BJ (cell line): ENCODE data around the gene MAP3K1. TPM values are rescaled to one million over a fixed set of nuclear protein-coding genes. Genes with fewer than 3 reads are reported as not detected.

Source experiments
- CTCF ChIA-PET: fragments of 350-600 bp; formaldehyde crosslinking; extraction: SDS; loops from one replicate; lab custom pipeline; 2021; ENCODE audit warnings: antibody characterized with exemption, inconsistent platforms; lab: Yijun Ruan, JAX
- POLR2A ChIA-PET: fragments of 300-600 bp; sonication (Branson Sonifier 250); formaldehyde crosslinking; extraction: SDS; loops from one replicate; lab custom pipeline; 2021; ENCODE audit warnings: antibody characterized with exemption; lab: Charles Lee
- DNase-seq: peaks from one replicate; pipeline ENCODE4 v3.0.0-alpha.2; 2011; ENCODE audit warnings: low read depth
- H3K27me3 ChIP-seq: 2 replicates; pipeline ENCODE4 v1.6.0; 2011; ENCODE audit warnings: low read length; ENCODE audit not compliant: control insufficient read depth, insufficient read depth
- H3K36me3 ChIP-seq: 2 replicates; pipeline ENCODE4 v1.5.1; 2011; ENCODE audit warnings: low read length; ENCODE audit not compliant: control insufficient read depth, insufficient read depth
- H3K4me3 ChIP-seq: 2 replicates; pipeline ENCODE4 v1.5.1; 2011; ENCODE audit warnings: low read depth, mild to moderate bottlenecking, control low read depth, low read length
- polyA plus RNA-seq: library from polyadenylated mRNA; depleted of rRNA; stranded (reverse); fragments of >200 nt; gene quantifications from 2 replicates; pipeline ENCODE4 v1.2.3, GENCODE V29; 2011
- TF ChIP-seq, protein P1 (sequence below): IDR thresholded peaks from 2 replicates; pipeline ENCODE4 v1.5.1; 2011; ENCODE audit warnings: low read depth, mild to moderate bottlenecking, control low read depth, inconsistent platforms, low read length, moderate library complexity; ENCODE audit not compliant: insufficient read depth

Gene MAP3K1
- polyA plus RNA-seq, 1 experiment: 4.3 TPM

GRCh38 chr5:56898213-56898612 lies 82.9 kb downstream of the MAP3K1 start:
- Histone ChIP-seq H3K27me3 (no peaks in the 10 kb centered on the region), H3K36me3 (peaks cover 3% of the 10 kb centered on the region; the same call in 1 of the 2 replicates), H3K4me3 (no peak overlapping the region)
- TF ChIP-seq, protein P1, sequence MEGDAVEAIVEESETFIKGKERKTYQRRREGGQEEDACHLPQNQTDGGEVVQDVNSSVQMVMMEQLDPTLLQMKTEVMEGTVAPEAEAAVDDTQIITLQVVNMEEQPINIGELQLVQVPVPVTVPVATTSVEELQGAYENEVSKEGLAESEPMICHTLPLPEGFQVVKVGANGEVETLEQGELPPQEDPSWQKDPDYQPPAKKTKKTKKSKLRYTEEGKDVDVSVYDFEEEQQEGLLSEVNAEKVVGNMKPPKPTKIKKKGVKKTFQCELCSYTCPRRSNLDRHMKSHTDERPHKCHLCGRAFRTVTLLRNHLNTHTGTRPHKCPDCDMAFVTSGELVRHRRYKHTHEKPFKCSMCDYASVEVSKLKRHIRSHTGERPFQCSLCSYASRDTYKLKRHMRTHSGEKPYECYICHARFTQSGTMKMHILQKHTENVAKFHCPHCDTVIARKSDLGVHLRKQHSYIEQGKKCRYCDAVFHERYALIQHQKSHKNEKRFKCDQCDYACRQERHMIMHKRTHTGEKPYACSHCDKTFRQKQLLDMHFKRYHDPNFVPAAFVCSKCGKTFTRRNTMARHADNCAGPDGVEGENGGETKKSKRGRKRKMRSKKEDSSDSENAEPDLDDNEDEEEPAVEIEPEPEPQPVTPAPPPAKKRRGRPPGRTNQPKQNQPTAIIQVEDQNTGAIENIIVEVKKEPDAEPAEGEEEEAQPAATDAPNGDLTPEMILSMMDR: no peak
- CTCF ChIA-PET: interaction anchor here (5.5 kb wide), 1 partner anchor 240 kb away, joined by 37 read pairs; no protein-coding TSS in a partner anchor
- DNase-seq: no peak
- POLR2A ChIA-PET: no interaction called here

DNA sequence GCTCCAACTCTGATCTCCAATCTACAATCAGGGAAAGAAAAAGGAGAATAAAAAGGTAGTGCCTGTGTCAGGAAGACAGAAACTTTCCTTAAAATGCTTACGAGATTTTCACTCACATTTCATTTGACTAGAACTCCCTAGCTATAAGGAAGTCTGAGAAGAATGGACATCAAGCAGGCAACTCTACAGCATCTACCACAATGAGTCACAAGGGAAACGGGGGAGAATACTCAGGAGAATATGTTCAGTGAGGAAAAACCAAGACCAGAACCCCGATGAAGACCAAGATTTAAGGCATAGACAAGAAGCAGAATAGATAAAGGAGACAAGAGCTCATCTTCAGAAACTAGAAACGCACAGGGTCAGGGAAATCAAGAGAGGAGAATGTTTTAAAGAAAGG lies 85.0 kb downstream of the MAP3K1 start:
- ChIA-PET POLR2A (no interaction called here), CTCF (interaction anchor here (0.6 to 5.5 kb wide), 19 partner anchors 8 to 1362 kb away, joined by 3 to 37 read pairs (median 3); no protein-coding TSS in a partner anchor)
- TF ChIP-seq, protein P1: no peak
- no peak for DNase-seq
- Histone ChIP-seq H3K27me3 (no peaks in the 10 kb centered on the region), H3K36me3 (no peaks in the 10 kb centered on the region), H3K4me3 (no peak overlapping the region)

GRCh38 chr5:56900858-56901578 lies 85.7 kb downstream of the MAP3K1 start:
- Histone ChIP-seq H3K4me3 (no peak overlapping the region), H3K36me3 (no peaks in the 10 kb centered on the region), H3K27me3 (no peaks in the 10 kb centered on the region)
- TF ChIP-seq, protein P1: peak; percentile 64
- CTCF ChIA-PET: interaction anchor here (0.5 to 5.5 kb wide), 24 partner anchors 8 to 1454 kb away, joined by 3 to 37 read pairs (median 3); no protein-coding TSS in a partner anchor
- DNase-seq: no peak
- POLR2A ChIA-PET: no interaction called here

DNA sequence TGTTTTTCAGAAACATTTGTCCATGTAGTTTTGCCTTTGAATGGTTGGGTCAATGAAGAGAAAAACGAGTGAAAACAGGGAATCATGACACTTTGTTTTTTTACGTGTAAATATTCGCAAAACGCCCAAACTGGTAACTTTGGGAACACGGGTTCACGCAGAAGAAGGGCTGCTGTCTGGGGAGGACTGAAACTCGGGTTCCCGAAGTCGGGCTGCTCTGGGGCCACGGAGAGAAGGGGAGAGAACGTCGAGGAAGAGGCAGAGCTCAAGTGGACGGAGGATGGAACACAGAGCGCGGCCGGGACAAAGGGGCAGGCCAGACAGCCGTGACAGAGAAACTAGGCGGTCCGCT lies 93.6 kb downstream of the MAP3K1 start:
- H3K27me3 ChIP-seq: no peaks in the 10 kb centered on the region
- TF ChIP-seq, protein P1: no peak
- CTCF ChIA-PET: interaction anchor here (1.0 kb wide), 2 partner anchors 9 to 638 kb away, joined by 3 to 5 read pairs; no protein-coding TSS in a partner anchor
- POLR2A ChIA-PET: interaction anchor here (0.5 kb wide), 1 partner anchor 977 kb away, joined by 3 read pairs; no protein-coding TSS in a partner anchor
- H3K36me3 ChIP-seq: no peaks in the 10 kb centered on the region
- no peak for DNase-seq
- peak overlapping the region; percentile 79 for H3K4me3 ChIP-seq
